Liver (tissue), 9 donors: ENCODE measurements around the gene VAV3. TPM values are rescaled to one million over a fixed set of nuclear protein-coding genes. Genes with fewer than 3 reads are reported as not detected.

Source experiments
- DNase-seq: peaks from one replicate; pipeline ENCODE4 v3.0.0-alpha.2; 2017; ENCODE audit warnings: low spot score
- H3K27ac ChIP-seq, 2 donors: one replicate each; pipeline ENCODE4 v1.7.0; 2013; ENCODE audit warnings: inconsistent platforms in 2 of 2, low read length in 2 of 2, control low read depth in 1 of 2, low read depth in 1 of 2, mild to moderate bottlenecking in 1 of 2
- H3K27me3 ChIP-seq, 4 donors: one replicate each; pipeline versions ENCODE4 v1.6.1 to v1.7.0; 2013; ENCODE audit warnings: low read length in 3 of 4, inconsistent platforms in 1 of 4, mild to moderate bottlenecking in 1 of 4, moderate library complexity in 1 of 4; ENCODE audit not compliant: control insufficient read depth in 4 of 4, insufficient read depth in 4 of 4
- H3K36me3 ChIP-seq, 4 donors: one replicate each; pipeline versions ENCODE4 v1.6.1 to v1.7.0; 2013; ENCODE audit warnings: low read length in 3 of 4, mild to moderate bottlenecking in 3 of 4, low read depth in 1 of 4, moderate library complexity in 1 of 4; ENCODE audit not compliant: control insufficient read depth in 4 of 4, insufficient read depth in 3 of 4
- H3K4me1 ChIP-seq, 4 donors: one replicate each; pipeline versions ENCODE4 v1.6.1 to v1.7.0; 2013; ENCODE audit warnings: low read length in 3 of 4, mild to moderate bottlenecking in 3 of 4, moderate library complexity in 1 of 4; ENCODE audit not compliant: control insufficient read depth in 4 of 4, insufficient read depth in 4 of 4
- H3K4me3 ChIP-seq, 3 donors: one replicate each; pipeline versions ENCODE4 v1.6.1 to v1.7.0; 2013; ENCODE audit warnings: low read length in 3 of 3, control low read depth in 1 of 3, low read depth in 1 of 3, mild to moderate bottlenecking in 1 of 3
- H3K9ac ChIP-seq, 2 donors: one replicate each; pipeline ENCODE4 v1.7.0; 2013; ENCODE audit warnings: low read length in 2 of 2, mild to moderate bottlenecking in 2 of 2, moderate library complexity in 2 of 2, control low read depth in 1 of 2, low read depth in 1 of 2
- H3K9me3 ChIP-seq, 4 donors: one replicate each; pipeline versions ENCODE4 v1.6.1 to v1.7.0; 2013; ENCODE audit warnings: low read length in 3 of 4; ENCODE audit not compliant: control insufficient read depth in 4 of 4
- EGR1 ChIP-seq, 2 donors: IDR thresholded peaks; 2 replicates each; pipeline ENCODE4 v1.6.1; 2016 to 2018; ENCODE audit warnings: antibody characterized with exemption in 2 of 2, low read depth in 2 of 2
- FOXA1 ChIP-seq: IDR thresholded peaks from 2 replicates; pipeline ENCODE4 v1.6.1; 2016; ENCODE audit warnings: antibody characterized with exemption
- GABPA ChIP-seq, 2 donors: IDR thresholded peaks in 1 of 2; conservative IDR thresholded peaks in 1 of 2; 2 replicates each; pipeline ENCODE4 v1.6.1; 2016; ENCODE audit warnings: antibody characterized with exemption in 2 of 2, mild to moderate bottlenecking in 1 of 2, moderate library complexity in 1 of 2
- HNF4A ChIP-seq, 2 donors: conservative IDR thresholded peaks; 2 replicates each; pipeline ENCODE4 v1.6.1; 2016; ENCODE audit warnings: antibody characterized with exemption in 2 of 2, mild to moderate bottlenecking in 2 of 2
- HNF4G ChIP-seq: IDR thresholded peaks from 2 replicates; pipeline ENCODE4 v1.6.1; 2016; ENCODE audit warnings: antibody characterized with exemption
- NR2F2 ChIP-seq: IDR thresholded peaks from 2 replicates; pipeline ENCODE4 v1.6.1; 2016; ENCODE audit warnings: antibody characterized with exemption
- RXRA ChIP-seq, 2 donors: IDR thresholded peaks; 2 replicates each; pipeline ENCODE4 v1.6.1; 2017 to 2018; ENCODE audit warnings: antibody characterized with exemption in 2 of 2, mild to moderate bottlenecking in 1 of 2
- SP1 ChIP-seq: IDR thresholded peaks from 2 replicates; pipeline ENCODE4 v1.6.1; 2018; ENCODE audit warnings: antibody characterized with exemption, mild to moderate bottlenecking
- TAF1 ChIP-seq: conservative IDR thresholded peaks from 2 replicates; pipeline ENCODE4 v1.6.1; 2016; ENCODE audit warnings: antibody characterized with exemption, mild to moderate bottlenecking
- YY1 ChIP-seq: IDR thresholded peaks from 2 replicates; pipeline ENCODE4 v1.6.1; 2016; ENCODE audit warnings: antibody characterized with exemption, mild to moderate bottlenecking
- WGBS: extraction: QIAGEN DNeasy Blood & Tissue Kit; methylation state at CpG from one replicate; pipeline ENCODE4 v1.1.7; 2013; 5-methylcytosine and 5-hydroxymethylcytosine counted together
- polyA plus RNA-seq, 2 donors: library from polyadenylated mRNA; stranded (reverse) in 1 of 2; unstranded in 1 of 2; fragments of 200-250 nt in 1 of 2; fragments of >200 nt in 1 of 2; fragmentation: Nextera tagmentation in 1 of 2; extraction: Ambion mirVana in 1 of 2; gene quantifications; one replicate each; pipeline versions ENCODE4 v1.2.1 to v1.2.3, GENCODE V29; 2013 to 2015
- total RNA-seq, 2 donors: library from RNA; depleted of rRNA; stranded (reverse); fragments of >200 nt; gene quantifications; one replicate each; pipeline ENCODE4 v1.2.3, GENCODE V29; 2014
- TF ChIP-seq, protein P1 (sequence below): IDR thresholded peaks from 2 replicates; pipeline ENCODE4 v1.6.1; 2016; ENCODE audit warnings: antibody characterized with exemption
- TF ChIP-seq, protein P2 (sequence below): IDR thresholded peaks from 2 replicates; pipeline ENCODE4 v1.6.1; 2016; ENCODE audit warnings: antibody characterized with exemption
- TF ChIP-seq, protein P3 (sequence below): fragments of 150-350 bp; IDR thresholded peaks from 2 replicates; pipeline ENCODE4 v1.5.1; 2017; ENCODE audit warnings: improper control_type of control experiment, low read depth, low read length; ENCODE audit not compliant: missing input control
- donor health status: healthy.
- donor health status: healthy.
- donor health status: healthy.
- donor health status: healthy.
- donor health status: healthy.

VAV3 gene
- total and polyA plus RNA-seq, 4 donors, result 0.46 to 4.8 (median 2.7) TPM

DNA sequence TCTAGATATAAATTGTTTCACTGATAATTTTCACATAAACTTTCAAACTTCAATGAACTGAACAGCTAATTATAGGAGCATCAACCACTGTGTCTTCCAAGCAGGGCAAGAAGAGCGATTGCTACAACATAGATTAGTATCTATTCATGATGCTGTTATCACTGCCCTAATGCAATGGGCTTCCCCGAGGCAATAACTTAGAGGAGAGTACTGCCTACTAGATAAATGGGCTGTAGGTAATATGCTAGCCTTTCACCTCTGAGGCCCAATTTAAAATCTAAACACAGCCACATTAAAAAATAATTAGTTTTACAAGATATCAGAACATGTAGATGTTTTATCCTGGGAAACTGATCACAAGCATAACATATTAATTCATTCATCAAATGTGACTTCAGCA is 318.0 kb downstream of the VAV3 start:
- no peak overlapping the region for H3K27ac ChIP-seq
- 75% methylated on average over 2 of the region's 2 CpGs for WGBS
- H3K4me3 ChIP-seq, result no peak overlapping the region
- DNase-seq, result no peak
- H3K36me3 ChIP-seq, result no peaks in the 10 kb centered on the region
- TF ChIP-seq EGR1 (IDR thresholded peaks at IDR 0.05; ENCODE audit: low read depth in 2 of 2) (no peak), TAF1 (no peak), NR2F2 (no peak)
- TF ChIP-seq, protein P1, sequence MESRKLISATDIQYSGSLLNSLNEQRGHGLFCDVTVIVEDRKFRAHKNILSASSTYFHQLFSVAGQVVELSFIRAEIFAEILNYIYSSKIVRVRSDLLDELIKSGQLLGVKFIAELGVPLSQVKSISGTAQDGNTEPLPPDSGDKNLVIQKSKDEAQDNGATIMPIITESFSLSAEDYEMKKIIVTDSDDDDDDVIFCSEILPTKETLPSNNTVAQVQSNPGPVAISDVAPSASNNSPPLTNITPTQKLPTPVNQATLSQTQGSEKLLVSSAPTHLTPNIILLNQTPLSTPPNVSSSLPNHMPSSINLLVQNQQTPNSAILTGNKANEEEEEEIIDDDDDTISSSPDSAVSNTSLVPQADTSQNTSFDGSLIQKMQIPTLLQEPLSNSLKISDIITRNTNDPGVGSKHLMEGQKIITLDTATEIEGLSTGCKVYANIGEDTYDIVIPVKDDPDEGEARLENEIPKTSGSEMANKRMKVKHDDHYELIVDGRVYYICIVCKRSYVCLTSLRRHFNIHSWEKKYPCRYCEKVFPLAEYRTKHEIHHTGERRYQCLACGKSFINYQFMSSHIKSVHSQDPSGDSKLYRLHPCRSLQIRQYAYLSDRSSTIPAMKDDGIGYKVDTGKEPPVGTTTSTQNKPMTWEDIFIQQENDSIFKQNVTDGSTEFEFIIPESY, result no peak
- no peaks in the 10 kb centered on the region for H3K9me3 ChIP-seq
- H3K4me1 ChIP-seq, result peaks cover 0 to under 1% (median 0%) of the 10 kb centered on the region in 4 donors
- H3K9ac ChIP-seq, result no peak overlapping the region
- H3K27me3 ChIP-seq, result no peaks in the 10 kb centered on the region

DNA sequence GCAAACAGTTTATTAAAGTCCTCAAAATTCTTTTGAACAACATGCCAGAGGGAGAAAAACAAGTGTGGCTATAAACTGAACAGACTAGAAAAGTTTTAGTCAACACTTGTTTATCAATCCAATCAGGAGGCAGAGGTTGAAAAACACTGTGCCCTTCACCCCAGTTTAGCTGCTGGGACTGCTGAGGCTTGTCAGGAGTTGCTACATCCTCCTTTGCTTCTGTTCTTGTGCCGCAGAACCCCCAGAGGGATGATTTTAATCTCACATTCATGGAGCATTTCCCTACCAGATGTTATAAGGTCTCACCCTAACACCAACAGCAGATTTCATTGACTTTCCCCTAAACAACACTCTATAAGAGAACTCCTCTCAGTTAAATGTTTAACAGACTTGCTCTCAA is 321.2 kb downstream of the VAV3 start:
- no peaks in the 10 kb centered on the region for H3K36me3 ChIP-seq
- no peak overlapping the region for H3K27ac ChIP-seq
- no peaks in the 10 kb centered on the region for H3K27me3 ChIP-seq
- TF ChIP-seq, protein P1, result no peak
- TF ChIP-seq NR2F2, result no peak
- TF ChIP-seq HNF4G, result no peak
- TF ChIP-seq HNF4A (conservative IDR thresholded peaks at IDR 0.05), result no peak
- no peak for TF ChIP-seq SP1
- no peak for TF ChIP-seq YY1
- no peak for TF ChIP-seq GABPA (IDR thresholded peaks at IDR 0.05 in 1 of 2, conservative IDR thresholded peaks at IDR 0.05 in 1 of 2)
- TF ChIP-seq RXRA (IDR thresholded peaks at IDR 0.05), result no peak
- DNase-seq, result no peak
- H3K4me1 ChIP-seq, result no peaks in the 10 kb centered on the region
- no peak overlapping the region for H3K9ac ChIP-seq
- no peak overlapping the region for H3K4me3 ChIP-seq
- no peaks in the 10 kb centered on the region for H3K9me3 ChIP-seq
- WGBS, result 48% methylated on average over 1 of the region's 1 CpG

DNA sequence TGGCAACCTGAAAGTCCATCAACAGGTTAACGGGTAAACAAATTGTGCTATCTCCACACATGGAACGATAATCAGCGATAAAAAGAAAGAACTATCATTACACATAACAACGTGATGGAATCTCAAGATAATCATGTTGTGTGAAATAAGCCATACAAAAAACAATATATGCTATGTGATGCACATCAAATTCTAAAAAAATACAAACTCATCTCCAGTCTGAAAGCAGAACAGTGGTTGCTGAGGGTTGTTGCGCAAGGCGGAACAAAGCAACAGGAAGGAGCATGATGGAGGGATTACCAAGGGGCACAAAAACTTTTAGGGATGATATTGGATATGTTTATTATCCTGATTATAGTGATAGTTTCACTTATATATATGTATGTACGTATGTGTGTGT is 324.8 kb downstream of the VAV3 start:
- H3K4me3 ChIP-seq, result no peak overlapping the region
- no peak for TF ChIP-seq EGR1 (IDR thresholded peaks at IDR 0.05; ENCODE audit: low read depth in 2 of 2)
- no peak overlapping the region for H3K9ac ChIP-seq
- H3K27ac ChIP-seq, result no peak overlapping the region
- 79% methylated on average over 7 of the region's 7 CpGs for WGBS
- H3K4me1 ChIP-seq, result no peaks in the 10 kb centered on the region
- H3K27me3 ChIP-seq, result no peaks in the 10 kb centered on the region
- no peaks in the 10 kb centered on the region for H3K36me3 ChIP-seq
- no peaks in the 10 kb centered on the region for H3K9me3 ChIP-seq
- DNase-seq, result no peak

DNA sequence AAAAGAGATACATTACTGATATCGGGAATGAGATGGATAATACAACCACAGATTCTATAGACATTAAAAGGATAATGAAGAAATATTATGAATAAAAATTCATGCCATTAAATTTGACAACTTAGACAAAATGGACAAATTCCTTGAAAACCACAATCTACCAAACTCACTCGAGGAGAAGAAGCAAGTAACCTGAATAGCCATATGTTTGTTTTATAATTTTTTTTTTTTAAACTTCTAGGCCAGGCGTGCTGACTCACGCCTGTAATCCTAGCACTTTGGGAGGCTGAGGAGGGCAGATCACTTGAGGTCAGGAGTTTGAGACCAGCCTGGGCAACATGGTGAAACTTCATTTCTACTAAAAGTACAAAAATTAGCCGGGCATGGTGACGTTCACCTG is 327.9 kb downstream of the VAV3 start:
- 90% methylated on average over 6 of the region's 6 CpGs for WGBS
- DNase-seq, result no peak

More for the DNA sequence above, 327.9 kb downstream of the VAV3 start:
- Histone ChIP-seq H3K27ac (no peak overlapping the region), H3K27me3 (no peaks in the 10 kb centered on the region), H3K9ac (no peak overlapping the region), H3K4me1 (no peaks in the 10 kb centered on the region), H3K36me3 (no peaks in the 10 kb centered on the region), H3K9me3 (no peaks in the 10 kb centered on the region), H3K4me3 (no peak overlapping the region)
- TF ChIP-seq FOXA1, result no peak
- no peak for TF ChIP-seq HNF4A (conservative IDR thresholded peaks at IDR 0.05)
- TF ChIP-seq, protein P2, sequence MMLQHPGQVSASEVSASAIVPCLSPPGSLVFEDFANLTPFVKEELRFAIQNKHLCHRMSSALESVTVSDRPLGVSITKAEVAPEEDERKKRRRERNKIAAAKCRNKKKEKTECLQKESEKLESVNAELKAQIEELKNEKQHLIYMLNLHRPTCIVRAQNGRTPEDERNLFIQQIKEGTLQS, result no peak
- no peak for TF ChIP-seq EGR1 (IDR thresholded peaks at IDR 0.05; ENCODE audit: low read depth in 2 of 2)
- no peak for TF ChIP-seq TAF1
- TF ChIP-seq, protein P3, sequence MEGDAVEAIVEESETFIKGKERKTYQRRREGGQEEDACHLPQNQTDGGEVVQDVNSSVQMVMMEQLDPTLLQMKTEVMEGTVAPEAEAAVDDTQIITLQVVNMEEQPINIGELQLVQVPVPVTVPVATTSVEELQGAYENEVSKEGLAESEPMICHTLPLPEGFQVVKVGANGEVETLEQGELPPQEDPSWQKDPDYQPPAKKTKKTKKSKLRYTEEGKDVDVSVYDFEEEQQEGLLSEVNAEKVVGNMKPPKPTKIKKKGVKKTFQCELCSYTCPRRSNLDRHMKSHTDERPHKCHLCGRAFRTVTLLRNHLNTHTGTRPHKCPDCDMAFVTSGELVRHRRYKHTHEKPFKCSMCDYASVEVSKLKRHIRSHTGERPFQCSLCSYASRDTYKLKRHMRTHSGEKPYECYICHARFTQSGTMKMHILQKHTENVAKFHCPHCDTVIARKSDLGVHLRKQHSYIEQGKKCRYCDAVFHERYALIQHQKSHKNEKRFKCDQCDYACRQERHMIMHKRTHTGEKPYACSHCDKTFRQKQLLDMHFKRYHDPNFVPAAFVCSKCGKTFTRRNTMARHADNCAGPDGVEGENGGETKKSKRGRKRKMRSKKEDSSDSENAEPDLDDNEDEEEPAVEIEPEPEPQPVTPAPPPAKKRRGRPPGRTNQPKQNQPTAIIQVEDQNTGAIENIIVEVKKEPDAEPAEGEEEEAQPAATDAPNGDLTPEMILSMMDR, result no peak
